RWPE1 (cell line): ENCODE measurements around the gene TAF4B.
"Not testable (repeated sequence)": the region's sequence is repeated elsewhere in the genome, so short reads cannot be mapped to it uniquely, and the experiment has no call there.

Experiments used
- CTCF ChIA-PET: fragments of 350-600 bp; sonication (Branson Sonifier 250); formaldehyde crosslinking; extraction: SDS; loops from one replicate; lab custom pipeline; 2021; lab: Yijun Ruan, JAX
- POLR2A ChIA-PET: fragments of 400-600 bp; formaldehyde crosslinking; extraction: SDS; loops from one replicate; lab custom pipeline; 2020; ENCODE audit warnings: antibody characterized with exemption; ENCODE audit not compliant: low non-redundant PET; lab: Yijun Ruan, JAX
- DNase-seq: peaks from one replicate; pipeline ENCODE4 v3.0.0; 2012; ENCODE audit warnings: low spot score
- H3K27ac ChIP-seq: fragments of 450-650 bp; 2 replicates; pipeline ENCODE4 v1.5.1; 2017
- CTCF ChIP-seq: fragments of 450-650 bp; conservative IDR thresholded peaks from 2 replicates; pipeline ENCODE4 v1.5.1; 2017; ENCODE audit warnings: low read depth, mild to moderate bottlenecking

The TAF4B gene

GRCh38 chr18:26286008-26286407, 59.8 kb downstream of the TAF4B start:
- ChIA-PET CTCF (no interaction called here), POLR2A (no interaction called here)
- no peak for TF ChIP-seq CTCF
- H3K27ac ChIP-seq: no peak overlapping the region
- DNase-seq: no peak

DNA sequence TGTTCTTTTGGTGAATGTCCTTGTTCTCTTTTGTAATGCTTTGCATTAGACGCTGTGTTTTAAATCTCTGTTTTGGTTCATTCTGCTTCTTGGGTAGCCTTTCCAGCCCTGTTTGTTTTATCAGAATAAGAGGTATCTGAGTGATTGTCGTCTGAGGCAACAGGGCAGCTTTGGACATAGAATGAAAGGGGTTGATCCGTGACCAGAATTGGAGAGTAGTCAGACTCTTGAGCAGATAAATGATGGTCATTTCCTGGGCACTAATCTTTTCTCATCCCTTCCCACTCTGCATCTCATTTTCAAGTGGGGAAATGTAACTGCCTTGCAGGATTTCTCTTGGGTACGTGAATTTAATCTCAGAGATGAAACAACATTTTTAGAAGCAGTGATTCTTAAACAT, 61.4 kb downstream of the TAF4B start:
- DNase-seq: no peak
- CTCF ChIA-PET: no interaction called here
- POLR2A ChIA-PET: no interaction called here
- no peak overlapping the region for H3K27ac ChIP-seq
- no peak for TF ChIP-seq CTCF

DNA sequence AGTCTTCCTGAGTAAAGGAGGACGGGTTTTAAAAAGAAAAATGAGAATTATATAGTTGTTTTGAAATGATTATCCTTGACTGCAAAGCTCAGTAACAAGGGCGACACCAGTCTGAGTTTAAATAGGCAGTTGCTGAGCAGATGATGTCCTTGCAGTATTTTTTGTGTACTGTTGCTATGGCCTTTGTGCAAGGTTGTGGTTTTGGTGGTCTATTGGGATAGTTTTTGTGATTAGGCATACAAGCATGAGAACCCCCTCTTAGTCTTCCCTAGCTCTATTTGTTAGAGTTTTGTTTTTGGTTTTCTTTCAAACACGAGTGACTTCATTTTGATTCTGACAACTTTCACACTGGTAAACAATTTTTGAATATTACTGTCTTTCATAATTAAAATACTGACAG, 64.1 kb downstream of the TAF4B start:
- ChIA-PET POLR2A (no interaction called here), CTCF (no interaction called here)
- TF ChIP-seq CTCF: no peak
- H3K27ac ChIP-seq: no peak overlapping the region
- DNase-seq: no peak

- no peak for TF ChIP-seq CTCF
- H3K27ac ChIP-seq: no peak overlapping the region
- POLR2A ChIA-PET: no interaction called here
- no peak for DNase-seq
- CTCF ChIA-PET: no interaction called here
Measured at GRCh38 chr18:26293982-26294381, 67.7 kb downstream of the TAF4B start.

- TF ChIP-seq CTCF: no peak
- DNase-seq: no peak
- POLR2A ChIA-PET: no interaction called here
- H3K27ac ChIP-seq: no peak overlapping the region
- CTCF ChIA-PET: no interaction called here
Measured at GRCh38 chr18:26298107-26298506, 71.9 kb downstream of the TAF4B start.

GRCh38 chr18:26301681-26302080, 75.4 kb downstream of the TAF4B start:
- no peak for DNase-seq
- POLR2A ChIA-PET: no interaction called here
- CTCF ChIA-PET: interaction anchor here (0.7 kb wide), 1 partner anchor 921 kb away, joined by 4 read pairs; no protein-coding TSS in a partner anchor
- TF ChIP-seq CTCF: no peak
- H3K27ac ChIP-seq: no peak overlapping the region

DNA sequence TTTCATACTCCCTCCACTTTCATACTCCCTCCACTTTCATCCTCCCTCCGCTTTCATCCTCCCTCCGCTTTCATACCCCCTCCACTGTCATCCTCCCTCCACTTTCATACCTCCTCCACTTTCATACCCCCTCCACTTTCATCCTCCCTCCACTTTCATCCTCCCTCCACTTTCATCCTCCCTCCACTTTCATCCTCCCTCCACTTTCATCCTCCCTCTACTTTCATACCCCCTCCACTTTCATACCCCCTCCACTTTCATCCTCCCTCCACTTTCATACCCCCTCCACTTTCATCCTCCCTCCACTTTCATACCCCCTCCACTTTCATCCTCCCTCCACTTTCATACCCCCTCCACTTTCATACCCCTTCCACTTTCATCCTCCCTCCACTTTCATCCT, 77.0 kb downstream of the TAF4B start:
- H3K27ac ChIP-seq, POLR2A ChIA-PET, CTCF ChIA-PET, DNase-seq: not testable (repeated sequence)
